GM19395 (cell line): ENCODE data around the gene DENND4B.
"Not testable (repeated sequence)": the region's sequence is repeated elsewhere in the genome, so short reads cannot be mapped to it uniquely, and the experiment has no call there.

ENCODE experiments used
- ATAC-seq: cut with Tn5 transposase; IDR thresholded peaks from one replicate; pipeline ENCODE4 v1.9.1; 2021; ENCODE audit warnings: mild to moderate bottlenecking, moderate library complexity; ENCODE audit not compliant: unreplicated experiment

The DENND4B gene

GRCh38 chr1:153946622-153947241 lies at the start of gene DENND4B:
TSS of gene DENND4B (minus strand) at chr1:153946718. CDS start at chr1:153944374, 2,344 bp downstream.
- ATAC-seq = peak; percentile 62

GRCh38 chr1:153995640-153996039 lies 49.1 kb upstream of the DENND4B start:
- ATAC-seq = no peak

GRCh38 chr1:153995202-153995601 lies 48.7 kb upstream of the DENND4B start:
- no peak for ATAC-seq

GRCh38 chr1:153991806-153992205 lies 45.3 kb upstream of the DENND4B start:
- no peak for ATAC-seq

GRCh38 chr1:153991151-153991630 lies 44.7 kb upstream of the DENND4B start:
- ATAC-seq = no peak

GRCh38 chr1:153990468-153991150 lies 44.1 kb upstream of the DENND4B start, which contains the start of gene RPS27:
TSS of gene RPS27 (plus strand) at chr1:153990762. CDS start at chr1:153990797, 35 bp downstream.
- peak; percentile 61 for ATAC-seq

GRCh38 chr1:153987621-153988020 lies 41.1 kb upstream of the DENND4B start:
- no peak for ATAC-seq

GRCh38 chr1:153985941-153986761 lies 39.6 kb upstream of the DENND4B start, which contains the start of gene RAB13:
TSS of gene RAB13 (minus strand) at chr1:153986339. CDS start at chr1:153986236, 103 bp downstream.
- ATAC-seq = no peak

- ATAC-seq = no peak
Observed at GRCh38 chr1:153985341-153985912, 38.9 kb upstream of the DENND4B start.

- ATAC-seq = no peak
Observed at GRCh38 chr1:153984123-153984894, 37.8 kb upstream of the DENND4B start.

- not testable (repeated sequence) for ATAC-seq
Observed at GRCh38 chr1:153981735-153982134, 35.2 kb upstream of the DENND4B start.

- ATAC-seq = not testable (repeated sequence)
Observed at GRCh38 chr1:153979091-153979490, 32.6 kb upstream of the DENND4B start.

- no peak for ATAC-seq
Observed at GRCh38 chr1:153978274-153978909, 31.9 kb upstream of the DENND4B start.

GRCh38 chr1:153977250-153978240 lies 31.0 kb upstream of the DENND4B start, which contains the start of gene JTB:
TSS of gene JTB (minus strand) at chr1:153977674. CDS start at chr1:153977252, 422 bp downstream.
- no peak for ATAC-seq

- ATAC-seq = no peak
Observed at GRCh38 chr1:153976819-153977249, 30.3 kb upstream of the DENND4B start.

GRCh38 chr1:153973525-153973924 lies 27.0 kb upstream of the DENND4B start:
- ATAC-seq = no peak

GRCh38 chr1:153973071-153973470 lies 26.6 kb upstream of the DENND4B start:
- ATAC-seq = no peak

- no peak for ATAC-seq
Observed at GRCh38 chr1:153970346-153970745, 23.8 kb upstream of the DENND4B start.
